IMR-90 (cell line): ENCODE data around the gene DCTN5. TPM values are rescaled to one million over a fixed set of nuclear protein-coding genes. Genes with fewer than 3 reads are reported as not detected.

Source experiments
- ATAC-seq: fragments of 200-7000 bp; cut with Tn5 transposase; 2 replicates; pipeline ENCODE4 v1.9.1; 2020; ENCODE audit warnings: low read depth, mild to moderate bottlenecking, moderate library complexity
- BruUV-seq: library from RNA; stranded (reverse); fragments of 400-500 nt; replicated peaks from 2 replicates; lab custom pipeline; 2021; lab: Mats Ljungman, UMichigan
- CTCF ChIA-PET: fragments of 300-600 bp; formaldehyde crosslinking; extraction: SDS; loops from one replicate; lab custom pipeline; 2021; ENCODE audit warnings: antibody characterized with exemption; lab: Yijun Ruan, JAX
- POLR2A ChIA-PET: fragments of 300-600 bp; sonication (Branson Sonifier 250); formaldehyde crosslinking; loops from one replicate; lab custom pipeline; 2022; ENCODE audit warnings: antibody characterized with exemption; ENCODE audit not compliant: unreplicated experiment; lab: Charles Lee
- DNase-seq: peaks from one replicate; pipeline ENCODE4 v3.0.0; 2013
- H2AFZ ChIP-seq: replicated peaks from 2 replicates; pipeline ENCODE3; 2013; ENCODE audit warnings: low read length, mild to moderate bottlenecking; ENCODE audit not compliant: poor library complexity
- H2AK5ac ChIP-seq: 2 replicates; pipeline ENCODE4 v1.6.1; 2013; ENCODE audit warnings: low read depth, low read length, inconsistent platforms
- H2AK9ac ChIP-seq: replicated peaks from 2 replicates; pipeline ENCODE3; 2013; ENCODE audit warnings: mild to moderate bottlenecking, low read depth, low read length, moderate library complexity; ENCODE audit not compliant: poor library complexity
- H2BK120ac ChIP-seq: 2 replicates; pipeline ENCODE4 v1.6.1; 2013; ENCODE audit warnings: low read depth, low read length, inconsistent platforms
- H2BK15ac ChIP-seq: 3 replicates; pipeline ENCODE4 v1.6.1; 2013; ENCODE audit warnings: low read depth, low read length, inconsistent platforms
- H2BK20ac ChIP-seq: 2 replicates; pipeline ENCODE4 v1.6.1; 2013; ENCODE audit warnings: low read depth, mild to moderate bottlenecking, inconsistent platforms, low read length, moderate library complexity
- H2BK5ac ChIP-seq: 2 replicates; pipeline ENCODE4 v1.6.1; 2013; ENCODE audit warnings: mild to moderate bottlenecking, low read depth, low read length, inconsistent platforms; ENCODE audit not compliant: poor library complexity, severe bottlenecking
- H3K14ac ChIP-seq: replicated peaks from 2 replicates; pipeline ENCODE4 v1.6.1; 2013; ENCODE audit warnings: low read depth, low read length, inconsistent platforms
- H3K18ac ChIP-seq: 2 replicates; pipeline ENCODE4 v1.6.1; 2013; ENCODE audit warnings: low read depth, low read length, control low read depth
- H3K23ac ChIP-seq: 2 replicates; pipeline ENCODE4 v1.6.1; 2013; ENCODE audit warnings: low read depth, low read length, inconsistent platforms
- H3K27ac ChIP-seq: 2 replicates; pipeline ENCODE4 v1.5.1; 2013; ENCODE audit warnings: mild to moderate bottlenecking, control low read depth, low read length; ENCODE audit not compliant: insufficient read depth
- H3K27me3 ChIP-seq: 2 replicates; pipeline ENCODE4 v1.6.1; 2013; ENCODE audit warnings: low read length; ENCODE audit not compliant: control insufficient read depth, insufficient read depth
- H3K36me3 ChIP-seq: 2 replicates; pipeline ENCODE4 v1.6.1; 2013; ENCODE audit warnings: low read length, mixed read lengths; ENCODE audit not compliant: control insufficient read depth, insufficient read depth
- H3K4ac ChIP-seq: 2 replicates; pipeline ENCODE4 v1.6.1; 2013; ENCODE audit warnings: low read depth, low read length, inconsistent platforms
- H3K4me1 ChIP-seq: 2 replicates; pipeline ENCODE4 v1.6.1; 2013; ENCODE audit warnings: low read length, mixed read lengths; ENCODE audit not compliant: control insufficient read depth, insufficient read depth
- H3K4me2 ChIP-seq: 2 replicates; pipeline ENCODE4 v1.6.1; 2013; ENCODE audit warnings: low read depth, mild to moderate bottlenecking, control low read depth, low read length, moderate library complexity
- H3K4me3 ChIP-seq: 2 replicates; pipeline ENCODE4 v1.5.1; 2013; ENCODE audit warnings: low read depth, mild to moderate bottlenecking, control low read depth, low read length, moderate library complexity; ENCODE audit not compliant: insufficient read depth
- H3K56ac ChIP-seq: 2 replicates; pipeline ENCODE4 v1.6.1; 2013; ENCODE audit warnings: low read length, inconsistent platforms; ENCODE audit not compliant: insufficient read depth; ENCODE audit errors: extremely low read depth
- H3K79me1 ChIP-seq, 2 experiments: 2 replicates each; pipeline ENCODE4 v1.6.1; 2013; ENCODE audit warnings: low read length in 2 of 2, inconsistent platforms in 1 of 2, low read depth in 1 of 2
- H3K9ac ChIP-seq: 2 replicates; pipeline ENCODE4 v1.6.1; 2013; ENCODE audit warnings: low read depth, low read length, control low read depth
- H3K9me1 ChIP-seq: 2 replicates; pipeline ENCODE4 v1.6.1; 2013; ENCODE audit warnings: low read length, inconsistent platforms; ENCODE audit not compliant: insufficient read depth
- H3K9me3 ChIP-seq: 2 replicates; pipeline ENCODE4 v1.6.1; 2013; ENCODE audit warnings: low read length; ENCODE audit not compliant: control insufficient read depth, insufficient read depth
- H4K20me1 ChIP-seq: 2 replicates; pipeline ENCODE4 v1.6.1; 2013; ENCODE audit warnings: low read length, inconsistent platforms; ENCODE audit not compliant: insufficient read depth
- H4K5ac ChIP-seq: 2 replicates; pipeline ENCODE4 v1.6.1; 2013; ENCODE audit warnings: mild to moderate bottlenecking, low read depth, low read length, control low read depth
- H4K8ac ChIP-seq, 2 experiments: 2 replicates each; pipeline ENCODE4 v1.6.1; 2013; ENCODE audit warnings: low read depth in 2 of 2, low read length in 2 of 2, control low read depth in 1 of 2, inconsistent platforms in 1 of 2
- H4K91ac ChIP-seq: 2 replicates; pipeline ENCODE4 v1.6.1; 2013; ENCODE audit warnings: low read depth, low read length, inconsistent platforms; ENCODE audit not compliant: insufficient read depth
- BHLHE40 ChIP-seq: fragments of 150-350 bp; IDR thresholded peaks from 2 replicates; pipeline ENCODE4 v1.6.1; 2016; ENCODE audit warnings: mild to moderate bottlenecking, low read depth, low read length
- CEBPB ChIP-seq: IDR thresholded peaks from 2 replicates; pipeline ENCODE4 v1.6.1; 2012; ENCODE audit warnings: low read depth, low read length, improper control_type of control experiment
- SMC3 ChIP-seq: fragments of 150-350 bp; IDR thresholded peaks from 2 replicates; pipeline ENCODE4 v1.6.1; 2016; ENCODE audit warnings: low read depth, mild to moderate bottlenecking, antibody characterized with exemption, low read length, moderate library complexity
- WGBS, 2 experiments: methylation state at CpG; one replicate each; pipeline versions ENCODE4 v1.1.5 to v1.1.7; 2013; ENCODE audit warnings: missing lambda C conversion rate in 2 of 2; ENCODE audit not compliant: insufficient read length in 1 of 2; ENCODE audit errors: extremely low coverage in 2 of 2; 5-methylcytosine and 5-hydroxymethylcytosine counted together
- dilution Hi-C: fragments of 300-500 bp; cut with HindIII; formaldehyde crosslinking; loops from one replicate; pipeline ENCODE4 v1.14.3; 2018; ENCODE audit warnings: low sequenced_read_pairs; ENCODE audit not compliant: unreplicated experiment
- in situ Hi-C: fragments of 300-500 bp; cut with MboI; formaldehyde crosslinking; loops from 3 replicates; pipeline ENCODE4 v1.14.3; 2019; ENCODE audit warnings: low sequenced_read_pairs, inconsistent platforms, mixed read lengths
- intact Hi-C: fragments of 100-400 bp; cut with micrococcal nuclease; formaldehyde crosslinking; loops from 2 replicates; pipeline ENCODE4 v1.10.0; 2022
- polyA plus RNA-seq, 3 experiments: library from polyadenylated mRNA; depleted of rRNA; stranded (reverse); fragments of >200 nt; gene quantifications; 2 replicates each; pipeline ENCODE4 v1.2.3, GENCODE V29; 2012; ENCODE audit warnings: low replicate concordance in 1 of 3
- total RNA-seq: library from RNA; depleted of rRNA; stranded (reverse); fragments of >200 nt; gene quantifications from 2 replicates; pipeline ENCODE4 v1.2.3, GENCODE V29; 2012

DCTN5 gene
- total and polyA plus RNA-seq, 2 of the 4 experiments (the other 2 are of a cell fraction): 49.6 to 111 TPM

- Histone ChIP-seq H3K36me3 (no peaks in the 10 kb centered on the region), H3K9ac (no peak overlapping the region), H2AFZ (no peak overlapping the region), H2BK15ac (no peak overlapping the region), H4K20me1 (no peaks in the 10 kb centered on the region), H3K79me1 (no peaks in the 10 kb centered on the region), H2AK9ac (no peak overlapping the region), H3K4ac (no peak overlapping the region), H3K23ac (no peak overlapping the region), H4K8ac (no peak overlapping the region), H3K9me1 (no peaks in the 10 kb centered on the region), H3K9me3 (no peaks in the 10 kb centered on the region), H3K27ac (no peak overlapping the region), H2BK20ac (no peak overlapping the region), H3K56ac (no peak overlapping the region), H2AK5ac (no peak overlapping the region), H4K91ac (no peak overlapping the region), H3K18ac (no peak overlapping the region), H2BK5ac (no peak overlapping the region), H4K5ac (no peak overlapping the region), H3K4me3 (no peak overlapping the region), H3K4me2 (no peak overlapping the region), H2BK120ac (no peak overlapping the region), H3K14ac (no peak overlapping the region), H3K4me1 (no peaks in the 10 kb centered on the region), H3K27me3 (no peaks in the 10 kb centered on the region)
- intact Hi-C loops: no loop called here
- in situ Hi-C loops: no loop called here
- CTCF ChIA-PET: interaction anchor here (0.9 kb wide), 1 partner anchor 775 kb away, joined by 3 read pairs; no protein-coding TSS in a partner anchor
- DNase-seq (peak; percentile 7), ATAC-seq (no peak)
- WGBS, 2 experiments: 43% methylated on average over 1 of the region's 8 CpGs; no CpG with 5 or more reads in 1 of the 2 experiments
- BruUV-seq: no TSS peak
- POLR2A ChIA-PET: no interaction called here
- dilution Hi-C loops: no loop called here
- TF ChIP-seq CEBPB (peak; percentile 75), SMC3 (no peak), BHLHE40 (no peak)
Observed at GRCh38 chr16:23724096-23724784, 83.0 kb downstream of the DCTN5 start.
